AG09319 (cell line): ENCODE measurements around the gene IL1RAPL2.

Experiments
- DNase-seq: peaks from one replicate; pipeline ENCODE4 v3.0.0-alpha.2; 2010; ENCODE audit warnings: low read depth; ENCODE audit errors: extremely low read depth
- CTCF ChIP-seq: IDR thresholded peaks from 2 replicates; pipeline ENCODE4 v1.5.1; 2011; ENCODE audit warnings: low read depth, mild to moderate bottlenecking, inconsistent platforms, low read length, moderate library complexity

Gene IL1RAPL2

GRCh38 chrX:105265093-105265492, 699.1 kb downstream of the IL1RAPL2 start:
- DNase-seq, result no peak
- TF ChIP-seq CTCF, result no peak

GRCh38 chrX:105266456-105266855, 700.5 kb downstream of the IL1RAPL2 start:
- no peak for DNase-seq
- no peak for TF ChIP-seq CTCF

- no peak for TF ChIP-seq CTCF
- DNase-seq, result no peak
Observed at GRCh38 chrX:105267167-105267566, 701.2 kb downstream of the IL1RAPL2 start.

- TF ChIP-seq CTCF, result no peak
- no peak for DNase-seq
Observed at GRCh38 chrX:105269386-105269785, 703.4 kb downstream of the IL1RAPL2 start.

GRCh38 chrX:105273326-105273725, 707.3 kb downstream of the IL1RAPL2 start:
- TF ChIP-seq CTCF, result no peak
- no peak for DNase-seq

GRCh38 chrX:105274091-105274490, 708.1 kb downstream of the IL1RAPL2 start:
- DNase-seq, result no peak
- TF ChIP-seq CTCF, result no peak

- no peak for DNase-seq
- TF ChIP-seq CTCF, result no peak
Observed at GRCh38 chrX:105277132-105277531, 711.1 kb downstream of the IL1RAPL2 start.

GRCh38 chrX:105282077-105282476, 716.1 kb downstream of the IL1RAPL2 start:
- DNase-seq, result no peak

More at GRCh38 chrX:105282077-105282476, 716.1 kb downstream of the IL1RAPL2 start:
- no peak for TF ChIP-seq CTCF
